DND-41 (cell line): ENCODE measurements around the gene ATXN7L1.

Experiments
- CTCF ChIP-seq: IDR thresholded peaks from 2 replicates; pipeline ENCODE4 v1.5.1; 2012; ENCODE audit warnings: borderline replicate concordance, low read length, moderate library complexity, mild to moderate bottlenecking; ENCODE audit not compliant: poor library complexity, severe bottlenecking; ENCODE audit errors: extremely low read depth
- EZH2 ChIP-seq: IDR thresholded peaks from 3 replicates; pipeline ENCODE4 v1.6.1; 2012; ENCODE audit warnings: borderline replicate concordance, low read depth, mild to moderate bottlenecking, moderate library complexity, low read length, inconsistent platforms; ENCODE audit not compliant: severe bottlenecking

GRCh38 chr7:105886776-105887175 lies 10.4 kb upstream of the ATXN7L1 start:
- TF ChIP-seq CTCF (no peak), EZH2 (no peak)
